ENCODE measurements around the gene SHISA9.

Gene SHISA9

DNA sequence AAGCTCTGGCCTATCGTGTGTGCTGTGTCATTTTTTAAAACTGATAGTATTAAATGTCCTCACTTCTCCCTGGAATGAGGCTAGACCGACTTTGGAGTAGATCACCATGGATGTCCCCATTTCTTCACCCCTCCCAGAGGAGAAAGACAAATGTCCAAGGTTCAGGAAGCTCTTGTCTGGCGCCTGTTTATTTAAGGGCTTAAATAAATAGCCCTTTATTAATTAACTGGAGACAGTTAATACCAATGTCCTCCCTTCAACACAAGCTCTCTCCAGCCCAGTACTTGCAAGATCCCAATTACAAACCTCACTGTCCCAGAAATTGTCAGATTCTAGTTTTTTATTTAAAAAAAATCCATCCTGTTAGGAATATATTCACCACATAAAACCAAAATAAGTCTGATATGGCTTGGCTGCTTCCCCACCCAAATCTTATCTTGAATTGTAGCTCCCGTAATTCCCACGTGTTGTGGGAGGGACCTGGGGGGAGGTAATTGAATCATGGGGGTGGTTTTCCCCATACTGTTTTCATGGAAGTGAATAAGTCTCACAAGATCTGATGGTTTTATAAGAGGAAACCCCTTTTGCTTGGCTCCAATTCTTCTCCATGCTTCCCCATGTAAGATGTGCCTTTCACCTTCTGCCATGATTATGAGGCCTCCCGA, 344.4 kb downstream of the SHISA9 start:
- DNase-seq (ENCODE audit: low read depth in 4 of 4, low spot score in 1 of 4) = no peak

DNA sequence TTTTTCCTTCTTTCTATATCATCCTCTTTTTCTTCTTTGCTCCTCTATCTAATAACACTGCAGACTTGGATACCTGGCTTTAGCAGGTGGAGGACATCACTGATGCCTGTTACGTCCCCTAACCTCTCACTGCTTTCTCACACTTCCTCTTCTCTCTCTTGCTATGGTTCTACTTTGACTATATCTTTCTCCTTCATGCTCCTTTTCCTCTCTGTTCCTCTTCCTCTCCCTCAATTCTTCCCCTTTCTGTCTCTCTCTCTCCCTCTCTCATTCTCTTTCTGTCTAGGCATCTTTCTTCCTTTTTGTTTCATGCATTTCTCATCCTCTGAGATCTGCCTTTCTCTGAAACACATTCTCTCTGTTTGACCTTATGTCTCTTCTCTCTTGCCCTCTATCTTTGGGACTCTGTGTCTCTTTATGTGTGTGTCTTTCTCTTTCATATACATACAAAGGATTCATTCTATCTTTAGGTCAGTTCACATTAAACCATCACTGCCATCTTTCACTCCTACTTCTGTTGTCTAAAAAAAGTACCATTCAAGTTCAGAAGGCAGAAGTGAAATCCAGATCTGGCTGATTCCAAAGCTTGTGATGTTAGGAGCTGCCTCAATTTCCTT, 353.7 kb downstream of the SHISA9 start:
- no peak for DNase-seq (ENCODE audit: low read depth in 4 of 4, low spot score in 1 of 4)

DNA sequence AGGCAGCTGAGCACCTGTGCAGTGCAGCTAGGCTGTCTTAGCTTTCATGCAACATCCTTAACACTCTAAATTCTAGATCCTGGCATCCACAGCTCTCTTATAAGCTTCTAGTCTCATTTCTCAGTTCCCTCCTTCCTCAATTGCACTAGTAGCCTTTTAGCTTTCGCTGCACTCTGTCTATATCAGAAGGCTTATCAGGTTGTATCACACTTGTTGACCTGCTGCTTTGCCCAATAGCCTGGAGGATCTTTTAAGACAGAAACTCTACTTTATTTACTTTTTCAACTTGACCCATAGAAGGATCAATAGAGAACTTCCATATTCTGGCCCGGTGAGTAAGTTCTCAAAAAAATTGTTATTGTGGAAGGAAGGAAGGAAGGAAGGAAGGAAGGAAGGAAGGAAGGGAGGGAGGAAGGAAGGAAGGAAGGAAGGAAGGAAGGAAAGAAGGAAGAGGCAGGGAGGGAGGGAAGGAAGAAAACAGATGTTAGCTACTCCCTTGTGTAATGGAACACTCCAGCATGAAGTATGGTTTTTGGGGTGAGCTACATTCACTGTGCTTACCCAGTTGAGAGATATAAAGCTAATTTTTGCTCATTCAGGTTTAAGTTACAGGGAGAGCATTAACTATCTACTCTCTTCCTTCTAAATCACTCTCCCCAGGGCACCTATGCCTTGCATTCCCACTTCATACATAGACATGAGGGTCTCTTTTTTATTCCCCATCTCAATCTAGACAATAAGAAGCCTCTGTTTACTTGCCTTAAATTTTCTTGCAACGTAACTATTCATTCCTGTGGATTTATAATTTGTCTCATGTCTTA, 361.1 kb downstream of the SHISA9 start:
- DNase-seq (ENCODE audit: low read depth in 4 of 4, low spot score in 1 of 4) = no peak

DNA sequence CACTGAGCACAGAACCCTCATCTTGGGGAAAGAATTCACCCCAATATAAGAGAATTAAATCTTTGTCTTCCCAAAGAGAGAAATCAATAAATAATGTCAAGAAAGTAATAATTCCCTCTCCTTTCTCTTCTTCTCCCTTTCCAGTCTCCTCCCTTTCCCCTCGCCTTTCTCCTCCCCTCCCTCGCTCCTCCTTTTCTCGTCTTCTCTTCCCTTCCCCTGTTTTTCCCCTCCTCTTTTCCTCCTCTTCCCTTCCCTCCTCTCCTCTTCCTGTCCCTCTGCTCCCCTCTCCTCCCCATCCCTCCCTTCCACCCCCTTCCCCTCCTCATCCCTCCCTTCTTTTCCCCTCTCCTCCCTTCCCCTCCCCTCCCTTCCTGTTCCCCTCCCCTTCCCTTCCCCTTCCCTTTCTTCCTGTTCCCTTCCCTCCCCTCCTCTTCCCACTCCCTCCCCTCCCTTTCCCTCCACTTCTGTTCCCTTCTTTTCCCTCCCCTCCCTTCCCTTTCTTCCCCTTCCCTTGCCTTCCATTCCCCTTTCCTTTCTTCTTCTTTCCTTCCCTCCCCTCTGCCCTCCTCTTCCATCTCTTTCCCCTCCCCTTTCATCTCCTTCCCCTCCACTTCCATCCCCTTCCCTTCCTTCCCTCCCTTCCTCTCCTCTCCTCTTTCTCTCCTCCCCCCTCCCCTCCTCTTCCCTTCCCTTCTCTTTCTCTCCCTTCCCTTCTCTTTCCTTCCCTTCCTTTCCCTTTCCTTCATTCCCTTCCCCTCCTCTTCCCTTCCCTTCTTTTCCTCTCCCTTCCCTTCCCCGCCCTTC, 363.6 kb downstream of the SHISA9 start:
- DNase-seq (ENCODE audit: low read depth in 4 of 4, low spot score in 1 of 4) = no peak

DNA sequence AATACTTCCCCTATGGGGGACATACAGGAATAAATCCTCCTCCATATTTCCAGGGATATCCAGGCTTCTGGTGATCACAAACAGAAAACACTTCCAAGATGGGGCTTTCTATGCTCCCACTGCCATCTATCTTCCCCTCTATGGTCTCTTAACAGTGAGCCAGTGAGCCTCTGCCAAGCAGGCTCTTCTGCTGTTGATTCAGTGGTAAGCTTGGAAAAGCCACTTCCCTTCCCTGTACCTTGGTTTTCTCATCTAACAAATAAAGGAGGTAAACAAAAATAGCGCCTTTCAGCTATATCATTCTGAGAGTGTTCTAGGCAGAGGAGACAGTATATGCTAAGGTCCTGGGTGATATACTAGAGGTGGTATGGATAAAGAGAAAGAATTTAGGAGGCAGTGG, 368.0 kb downstream of the SHISA9 start:
- DNase-seq (ENCODE audit: low read depth in 4 of 4, low spot score in 1 of 4) = no peak

DNA sequence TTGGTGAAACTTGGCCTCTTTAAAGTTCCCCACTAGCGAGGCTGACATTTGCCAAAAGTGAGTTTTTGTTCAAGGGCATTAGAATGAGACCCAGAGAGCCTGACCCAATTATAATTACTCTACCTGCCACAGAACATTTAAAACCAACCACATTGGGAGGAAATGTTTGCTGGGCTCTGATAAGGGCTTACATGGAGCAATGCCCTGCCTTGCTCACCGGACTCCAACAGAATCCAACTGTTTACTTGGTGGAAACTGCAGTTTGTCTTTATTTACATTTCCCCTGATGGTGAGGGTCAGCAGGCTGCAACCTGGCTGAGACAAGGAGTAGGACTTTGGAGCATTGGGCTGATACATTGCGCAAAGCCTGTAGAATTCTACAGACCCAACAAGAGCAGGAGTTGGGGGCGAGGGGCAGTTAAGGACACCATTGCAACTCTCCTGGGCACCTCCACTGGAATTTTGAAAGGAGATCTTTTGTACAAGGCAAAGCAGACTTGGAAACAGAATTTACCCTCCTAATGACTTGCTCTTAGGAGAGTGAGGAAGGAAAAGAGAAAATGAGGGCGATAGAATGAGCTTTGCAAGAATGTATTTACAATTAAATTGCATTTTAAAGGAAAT, 368.6 kb downstream of the SHISA9 start:
- DNase-seq (ENCODE audit: low read depth in 4 of 4, low spot score in 1 of 4) = no peak

DNA sequence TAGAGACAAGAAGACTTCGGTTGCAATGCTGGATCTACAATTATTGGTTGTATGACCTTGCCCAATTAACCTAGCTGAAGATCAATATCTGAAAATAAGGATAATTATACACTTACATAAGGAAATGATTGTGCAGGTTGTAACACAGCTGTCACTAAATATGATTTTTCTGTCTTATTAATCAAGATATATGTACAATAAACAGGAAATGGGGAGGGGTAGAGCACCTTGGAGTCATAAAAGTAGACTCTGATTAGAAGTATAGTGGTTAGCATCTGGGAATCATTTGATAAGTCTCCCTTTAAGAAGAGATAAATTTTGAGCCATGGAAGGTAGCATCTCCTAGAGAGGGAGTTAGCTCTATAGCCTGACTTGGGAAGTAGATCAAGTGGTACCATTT, 369.2 kb downstream of the SHISA9 start:
- DNase-seq (ENCODE audit: low read depth in 4 of 4, low spot score in 1 of 4) = no peak

DNA sequence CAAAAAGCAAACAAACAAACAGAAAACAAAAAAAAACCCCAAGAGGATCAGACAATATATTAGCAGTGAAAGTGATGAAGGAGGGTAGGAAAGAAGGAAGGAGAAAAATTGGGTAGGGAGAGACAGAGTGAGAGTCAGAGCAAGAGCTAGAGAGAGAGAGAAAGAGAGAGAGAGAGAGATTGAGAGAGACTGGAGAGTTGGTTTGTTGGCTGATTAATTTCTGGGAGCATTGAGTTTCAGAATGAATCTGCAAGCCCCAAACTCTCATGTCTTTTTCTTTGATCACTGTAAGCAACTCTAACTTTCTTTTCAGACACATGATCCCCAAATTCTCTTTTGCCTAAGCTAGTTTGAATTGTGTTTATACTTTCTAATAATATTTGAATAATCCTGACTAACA, 388.1 kb downstream of the SHISA9 start:
- DNase-seq (ENCODE audit: low read depth in 4 of 4, low spot score in 1 of 4) = no peak
